GM19328 (cell line): ENCODE results near the gene MAP1LC3A.

Source experiments
- ATAC-seq: cut with Tn5 transposase; IDR thresholded peaks from one replicate; pipeline ENCODE4 v1.9.1; 2021; ENCODE audit warnings: mild to moderate bottlenecking, moderate library complexity; ENCODE audit not compliant: unreplicated experiment

The MAP1LC3A gene

GRCh38 chr20:34574861-34575260, 16.3 kb downstream of the MAP1LC3A start:
- ATAC-seq = no peak

DNA sequence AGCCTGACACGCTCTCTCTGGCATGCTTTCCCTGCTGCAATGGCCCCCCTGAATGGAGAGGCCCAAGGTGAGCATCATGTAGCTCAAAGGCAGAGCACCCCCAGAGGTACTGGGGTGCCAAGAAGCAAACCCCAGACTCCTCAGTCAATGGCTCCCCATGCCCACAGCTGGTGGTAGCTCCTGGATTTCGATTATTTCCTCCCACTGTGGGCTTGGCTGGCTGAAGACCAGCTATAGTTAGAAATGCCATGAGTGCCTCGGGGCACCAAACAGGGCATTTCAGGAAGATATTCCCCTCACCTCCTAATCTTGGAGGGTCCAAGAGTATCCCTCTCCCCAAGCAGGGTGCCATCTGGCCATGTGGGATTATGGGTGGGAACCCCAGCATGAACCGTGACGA, 16.8 kb downstream of the MAP1LC3A start:
- no peak for ATAC-seq

GRCh38 chr20:34575756-34576155, 17.2 kb downstream of the MAP1LC3A start:
- no peak for ATAC-seq

- ATAC-seq = no peak
These were observed 18.5 kb downstream of the MAP1LC3A start for GRCh38 chr20:34577061-34577460.

DNA sequence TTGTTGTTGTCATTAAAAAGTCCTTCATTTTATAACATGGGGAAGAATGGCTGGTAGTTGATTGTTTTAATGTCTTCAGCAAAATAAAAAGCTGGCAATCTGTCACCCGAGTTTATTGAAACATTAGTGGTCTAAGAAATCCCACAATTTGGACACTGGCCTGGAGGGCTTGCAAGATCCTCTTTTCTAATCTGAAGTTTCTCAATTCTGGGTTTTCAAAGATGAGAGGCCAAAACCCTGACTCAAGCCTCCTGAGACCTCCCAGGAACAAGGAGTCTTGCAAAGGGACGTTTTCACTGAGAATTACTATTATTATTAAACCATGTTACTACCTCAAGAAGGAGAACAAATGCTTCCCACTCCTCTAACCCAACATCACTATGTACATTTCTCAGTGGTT, 19.5 kb downstream of the MAP1LC3A start:
- ATAC-seq = no peak

GRCh38 chr20:34578521-34578920, 20.0 kb downstream of the MAP1LC3A start:
- no peak for ATAC-seq

DNA sequence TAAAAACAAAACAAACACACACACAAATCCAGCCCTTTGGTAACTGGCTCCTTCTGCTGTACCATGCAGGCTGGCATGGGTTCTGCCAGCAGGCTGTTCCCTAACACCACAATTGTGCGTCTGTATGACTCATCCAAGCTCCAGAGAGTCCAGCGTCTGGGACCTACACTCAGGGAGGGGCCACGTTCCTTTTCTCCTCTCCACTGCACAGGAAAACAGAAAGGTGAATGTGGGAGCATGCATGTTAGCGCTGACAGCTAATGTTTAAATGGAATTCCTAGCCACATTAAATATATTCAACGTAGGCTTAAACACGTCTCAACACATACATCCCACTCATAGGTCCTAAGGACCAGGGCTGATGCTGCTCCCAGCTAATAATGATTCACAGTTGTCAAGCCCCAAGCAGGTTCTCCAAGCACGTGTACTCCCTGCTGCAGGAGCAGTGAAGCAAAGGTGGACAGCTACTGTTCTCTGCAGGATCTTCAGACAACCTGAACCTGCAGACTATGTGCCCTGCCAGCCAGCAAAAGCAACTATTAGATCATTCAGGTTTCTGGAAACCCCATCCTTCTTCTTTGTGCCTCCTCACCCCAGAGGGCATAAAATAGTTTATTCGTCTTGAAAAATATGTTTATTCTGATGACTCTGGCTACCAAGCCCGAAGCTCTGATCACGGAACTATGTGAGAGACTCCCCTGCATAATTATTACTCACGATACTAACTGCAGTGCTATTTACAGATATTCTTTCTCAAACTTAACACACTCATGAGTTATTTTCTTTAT, 20.9 kb downstream of the MAP1LC3A start:
- no peak for ATAC-seq

DNA sequence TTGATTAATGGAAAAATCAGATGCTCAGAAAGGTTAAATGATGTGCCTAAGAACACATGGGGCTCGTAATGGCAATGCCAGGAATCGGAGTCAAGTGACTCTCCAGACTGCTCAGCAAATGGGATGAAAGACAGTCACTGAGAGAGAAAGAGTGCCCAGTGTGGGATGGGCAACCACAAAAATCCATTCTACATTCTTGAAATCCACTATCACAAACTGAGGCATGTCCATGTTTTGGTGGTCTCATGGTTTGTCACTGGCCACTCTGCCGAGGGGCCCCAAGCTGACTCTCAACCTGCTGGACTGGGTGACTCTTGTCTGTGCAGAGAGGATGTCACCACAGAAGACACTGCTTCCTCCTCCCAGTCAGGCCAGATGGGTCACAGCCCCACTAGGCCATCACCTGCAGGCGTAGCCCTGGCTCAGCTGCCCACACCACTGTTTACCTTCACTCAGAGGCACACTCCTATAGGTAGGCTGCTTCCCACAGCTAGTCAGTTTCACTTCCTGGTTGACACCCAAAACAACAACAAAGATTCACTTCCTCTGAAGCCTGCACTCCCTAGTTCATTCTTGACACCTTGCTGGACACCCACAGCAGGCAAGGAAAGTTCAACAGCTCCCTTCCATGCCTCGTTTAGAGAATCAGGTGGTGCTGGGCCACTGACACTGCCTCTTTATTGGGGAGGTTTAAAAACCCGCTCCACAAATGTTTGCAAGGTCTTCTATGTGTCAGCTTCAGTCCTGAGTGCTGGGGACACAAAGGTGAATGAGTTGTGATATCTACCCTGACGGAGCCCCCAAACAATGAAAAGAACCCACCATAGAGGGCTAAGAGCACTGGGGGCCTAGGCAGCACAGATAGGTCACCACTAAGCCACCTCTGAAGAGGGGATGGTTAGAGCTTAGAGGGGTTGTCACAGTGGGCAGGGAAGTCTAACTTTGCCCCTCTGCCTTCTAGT, 21.7 kb downstream of the MAP1LC3A start:
- ATAC-seq = no peak

- no peak for ATAC-seq
These were observed 23.0 kb downstream of the MAP1LC3A start for GRCh38 chr20:34581341-34582184.

- no peak for ATAC-seq
These were observed 23.7 kb downstream of the MAP1LC3A start for GRCh38 chr20:34582221-34582620.

DNA sequence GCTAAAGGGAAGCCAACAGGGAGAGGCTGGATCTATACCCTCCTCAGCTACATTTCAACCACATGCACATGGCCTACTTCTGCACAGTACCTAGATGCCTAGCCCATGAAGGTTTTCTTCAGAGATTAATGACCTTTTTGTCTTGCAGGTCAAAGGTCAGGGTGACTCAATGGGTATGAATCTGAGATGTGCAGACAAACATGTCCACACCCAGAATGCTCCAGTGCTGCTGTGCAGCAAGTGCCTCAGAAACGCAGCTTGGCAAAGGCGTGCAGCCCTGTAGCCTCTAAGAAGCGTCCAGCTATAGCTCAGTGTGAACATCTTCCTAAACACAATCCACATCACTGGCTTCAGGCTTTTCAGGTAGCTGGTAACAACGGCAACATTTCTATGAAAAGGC, 24.4 kb downstream of the MAP1LC3A start:
- ATAC-seq = no peak

GRCh38 chr20:34583544-34583943, 25.0 kb downstream of the MAP1LC3A start:
- ATAC-seq = no peak

DNA sequence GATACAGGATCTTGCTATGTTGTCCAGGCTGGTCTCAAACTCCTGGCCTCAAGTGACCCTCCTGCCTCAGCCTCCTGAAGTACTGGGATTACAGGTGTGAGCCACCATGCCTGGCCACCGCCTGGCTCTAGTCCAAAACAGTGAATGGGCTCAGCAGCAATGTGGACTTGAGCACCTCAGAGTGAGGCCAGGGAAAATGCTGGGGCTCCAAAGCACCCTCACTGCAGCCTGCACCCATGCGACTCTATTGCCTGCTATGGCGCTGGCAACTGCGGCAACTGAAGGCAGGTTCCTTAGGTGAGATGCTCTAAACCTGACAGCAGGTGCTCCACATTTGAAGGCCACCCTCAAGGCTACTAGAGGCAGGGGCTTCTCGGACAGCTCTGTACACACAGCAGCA, 26.5 kb downstream of the MAP1LC3A start:
- no peak for ATAC-seq

GRCh38 chr20:34586488-34587163, 28.1 kb downstream of the MAP1LC3A start:
- ATAC-seq = no peak

DNA sequence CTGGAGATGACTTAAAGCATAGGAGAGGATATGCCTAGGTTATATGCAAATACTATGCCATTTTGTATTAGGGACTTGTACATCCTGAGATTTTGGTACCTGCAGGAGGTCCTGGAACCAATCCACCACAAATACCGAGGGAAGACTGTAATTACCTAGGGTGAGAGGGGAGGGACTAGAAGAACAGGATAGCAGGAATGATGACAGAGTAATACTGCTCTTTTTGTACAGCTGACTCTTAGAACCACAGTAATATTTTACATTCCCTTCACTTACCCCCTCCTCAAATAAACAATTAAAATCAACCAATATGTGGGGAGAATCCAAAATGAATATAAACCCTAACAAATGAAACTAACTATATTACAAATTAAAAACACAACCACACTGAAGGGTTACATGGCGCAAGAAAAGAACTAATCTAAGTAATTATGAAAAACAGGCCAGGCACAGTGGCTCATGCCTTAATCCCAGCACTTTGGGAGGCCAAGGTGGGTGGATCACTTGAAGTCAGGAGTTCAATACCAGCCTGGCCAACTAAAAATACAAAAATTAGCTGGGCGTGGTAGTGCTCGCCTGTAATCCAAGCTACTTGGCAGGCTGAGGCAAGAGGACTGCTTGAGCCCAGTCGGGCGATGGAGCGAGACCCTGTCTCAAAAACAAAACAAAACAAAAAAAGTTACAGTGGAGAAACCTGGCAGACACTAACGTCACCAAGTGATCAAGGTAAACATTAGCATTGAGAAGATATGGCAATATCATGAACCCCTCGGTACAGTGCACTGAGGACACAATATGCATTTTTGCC, 37.1 kb downstream of the MAP1LC3A start:
- no peak for ATAC-seq

GRCh38 chr20:34600892-34601653, 42.6 kb downstream of the MAP1LC3A start:
- no peak for ATAC-seq

DNA sequence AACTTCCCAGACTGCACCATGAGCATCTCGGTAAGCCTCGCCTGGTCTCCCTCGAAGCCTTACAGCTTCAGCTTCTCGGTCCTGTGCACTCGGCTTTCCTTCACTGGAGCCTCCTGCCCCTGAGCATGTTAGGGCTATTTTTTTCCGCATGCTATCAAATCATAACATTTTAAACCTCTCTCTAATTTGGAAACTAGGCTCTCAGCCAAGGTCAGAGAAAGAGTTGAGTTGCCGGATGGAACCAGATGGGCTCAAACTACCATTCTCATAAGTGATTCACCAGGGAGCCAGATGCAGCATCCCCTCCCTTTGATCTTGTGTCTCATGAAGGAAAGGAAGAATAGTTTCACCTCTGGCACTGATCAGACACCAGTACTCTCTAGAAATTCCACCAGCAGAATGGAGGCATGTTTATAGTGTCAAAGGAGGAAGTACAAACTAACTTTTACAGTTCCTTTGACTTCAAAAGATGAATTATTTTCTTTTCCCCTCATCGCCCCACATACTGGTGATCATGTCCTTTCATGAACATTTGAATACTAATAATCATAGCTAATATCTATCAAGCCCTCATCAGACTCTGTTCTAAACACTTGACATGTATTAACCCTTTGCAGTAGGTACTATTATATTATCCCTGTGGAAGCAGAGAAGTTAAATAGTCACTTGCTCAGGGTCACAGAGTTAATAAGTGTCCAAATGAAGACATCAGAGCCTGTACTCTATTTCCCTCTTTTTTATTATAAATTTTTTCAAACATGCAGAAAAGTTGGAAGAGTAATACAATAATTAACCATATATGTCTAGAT, 46.7 kb downstream of the MAP1LC3A start:
- ATAC-seq = no peak

DNA sequence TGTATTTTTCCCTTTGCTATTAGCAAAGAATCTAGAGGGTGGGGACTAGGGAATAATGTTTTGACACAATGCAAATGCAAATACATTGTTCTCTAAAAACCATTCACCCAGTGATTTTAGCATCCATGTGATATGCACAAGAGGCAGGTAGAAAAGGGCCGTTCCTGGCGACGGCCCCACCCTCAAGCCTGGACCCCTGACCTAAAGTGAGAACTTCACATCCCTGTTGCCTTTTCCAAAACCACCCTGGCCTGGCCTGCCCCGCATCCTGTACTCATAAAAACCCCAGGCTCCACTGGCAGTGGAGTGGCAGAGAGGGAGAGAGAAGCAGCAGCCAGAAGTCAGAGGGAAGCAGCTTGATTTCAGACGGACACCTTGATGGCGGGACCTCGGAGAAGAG, 48.5 kb downstream of the MAP1LC3A start:
- ATAC-seq = no peak
